Esophagus (tissue), 2 donors: ENCODE results near the gene PRR12. TPM values are rescaled to one million over a fixed set of nuclear protein-coding genes. Genes with fewer than 3 reads are reported as not detected.

Experiments used
- H3K27ac ChIP-seq, 2 donors: one replicate each; pipeline ENCODE4 v1.5.1; 2013; ENCODE audit warnings: low read depth in 2 of 2, mild to moderate bottlenecking in 2 of 2, inconsistent platforms in 1 of 2, low read length in 1 of 2, moderate library complexity in 1 of 2
- H3K27me3 ChIP-seq, 2 donors: one replicate each; pipeline ENCODE4 v1.6.1; 2013; ENCODE audit warnings: low read length in 2 of 2, control low read depth in 1 of 2, mild to moderate bottlenecking in 1 of 2; ENCODE audit not compliant: insufficient read depth in 2 of 2, control insufficient read depth in 1 of 2
- H3K36me3 ChIP-seq, 2 donors: one replicate each; pipeline ENCODE4 v1.6.1; 2013; ENCODE audit warnings: low read length in 1 of 2; ENCODE audit not compliant: control insufficient read depth in 2 of 2, insufficient read depth in 2 of 2
- H3K4me1 ChIP-seq, 2 donors: one replicate each; pipeline ENCODE4 v1.6.1; 2013; ENCODE audit warnings: low read length in 1 of 2; ENCODE audit not compliant: control insufficient read depth in 2 of 2, insufficient read depth in 2 of 2
- H3K4me3 ChIP-seq, 2 donors: one replicate each; pipeline ENCODE4 v1.5.1; 2013; ENCODE audit warnings: low read length in 2 of 2, mild to moderate bottlenecking in 2 of 2, low read depth in 1 of 2, moderate library complexity in 1 of 2
- H3K9me3 ChIP-seq, 2 donors: one replicate each; pipeline ENCODE4 v1.6.1; 2013; ENCODE audit warnings: mild to moderate bottlenecking in 2 of 2, low read depth in 1 of 2, low read length in 1 of 2, moderate library complexity in 1 of 2; ENCODE audit not compliant: control insufficient read depth in 2 of 2, insufficient read depth in 1 of 2
- WGBS, 2 donors: extraction: QIAGEN DNeasy Blood & Tissue Kit; methylation state at CpG; one replicate each; pipeline ENCODE4 v1.1.7; 2013; 5-methylcytosine and 5-hydroxymethylcytosine counted together
- polyA plus RNA-seq, 2 donors: library from polyadenylated mRNA; stranded (reverse); fragments of 200-250 nt; gene quantifications; one replicate each; pipeline ENCODE4 v1.2.3, GENCODE V29; 2013
- donor health status: healthy with polysubstance abuse.
- donor health status: Bipolar disorder and iron deficiency.

The PRR12 gene
- polyA plus RNA-seq, 2 donors, result 4.8 to 11.2 TPM

- Histone ChIP-seq H3K4me1 (no peaks in the 10 kb centered on the region), H3K4me3 (no peak overlapping the region), H3K27ac (no peak overlapping the region), H3K9me3 (no peaks in the 10 kb centered on the region), H3K36me3 (peaks cover 0 to 34% of the 10 kb centered on the region in 2 donors), H3K27me3 (no peaks in the 10 kb centered on the region)
- 67 to 78% methylated on average over 15 of the region's 15 CpGs for WGBS, 2 donors
Measured at GRCh38 chr19:49559928-49560327, 31.1 kb upstream of the PRR12 start.

GRCh38 chr19:49560358-49560900 lies 30.6 kb upstream of the PRR12 start:
- no peaks in the 10 kb centered on the region for H3K4me1 ChIP-seq
- 60 to 79% methylated on average over 15 of the region's 15 CpGs for WGBS, 2 donors
- peak overlapping the region in 1 of 2 donors; percentile 26 for H3K27ac ChIP-seq

GRCh38 chr19:49564616-49565045 lies 26.4 kb upstream of the PRR12 start:
- WGBS, 2 donors, result 65 to 89% methylated on average over 6 of the region's 6 CpGs
- Histone ChIP-seq H3K27ac (no peak overlapping the region), H3K9me3 (no peaks in the 10 kb centered on the region), H3K4me3 (no peak overlapping the region), H3K36me3 (peaks cover 0 to 6% of the 10 kb centered on the region in 2 donors), H3K27me3 (no peaks in the 10 kb centered on the region), H3K4me1 (no peaks in the 10 kb centered on the region)

More at GRCh38 chr19:49560358-49560900, 30.6 kb upstream of the PRR12 start:
- Histone ChIP-seq H3K36me3 (peaks cover 0 to 33% of the 10 kb centered on the region in 2 donors), H3K27me3 (no peaks in the 10 kb centered on the region), H3K9me3 (no peaks in the 10 kb centered on the region), H3K4me3 (no peak overlapping the region)

- Histone ChIP-seq H3K36me3 (peaks cover 0 to under 1% of the 10 kb centered on the region in 2 donors), H3K9me3 (no peaks in the 10 kb centered on the region), H3K4me3 (no peak overlapping the region), H3K27me3 (no peaks in the 10 kb centered on the region), H3K4me1 (no peaks in the 10 kb centered on the region), H3K27ac (no peak overlapping the region)
- 32 to 39% methylated on average over 4 of the region's 4 CpGs for WGBS, 2 donors
Measured at GRCh38 chr19:49565261-49565660, 25.7 kb upstream of the PRR12 start.

- Histone ChIP-seq H3K27ac (no peak overlapping the region), H3K4me1 (peaks cover 0 to 2% of the 10 kb centered on the region in 2 donors), H3K27me3 (no peaks in the 10 kb centered on the region), H3K36me3 (no peaks in the 10 kb centered on the region), H3K9me3 (no peaks in the 10 kb centered on the region), H3K4me3 (no peak overlapping the region)
- 96 to 100% methylated on average over 3 of the region's 3 CpGs for WGBS, 2 donors
Measured at GRCh38 chr19:49566302-49566701, 24.7 kb upstream of the PRR12 start.

GRCh38 chr19:49567861-49568441 lies 23.0 kb upstream of the PRR12 start:
- H3K27me3 ChIP-seq, result no peaks in the 10 kb centered on the region
- H3K27ac ChIP-seq, result peak overlapping the region in 1 of 2 donors; percentile 24
- 40 to 54% methylated on average over 9 of the region's 9 CpGs for WGBS, 2 donors
- H3K36me3 ChIP-seq, result peaks cover 0 to under 1% of the 10 kb centered on the region in 2 donors
- no peaks in the 10 kb centered on the region for H3K9me3 ChIP-seq
- H3K4me1 ChIP-seq, result peaks cover 0 to 2% of the 10 kb centered on the region in 2 donors
- no peak overlapping the region for H3K4me3 ChIP-seq

GRCh38 chr19:49570138-49570856 lies 20.7 kb upstream of the PRR12 start:
- Histone ChIP-seq H3K9me3 (no peaks in the 10 kb centered on the region), H3K27ac (no peak overlapping the region), H3K36me3 (peaks cover 4 to 9% of the 10 kb centered on the region in 2 donors), H3K27me3 (no peaks in the 10 kb centered on the region), H3K4me3 (no peak overlapping the region), H3K4me1 (peaks cover 0 to 2% of the 10 kb centered on the region in 2 donors)
- 30 to 33% methylated on average over 14 of the region's 14 CpGs for WGBS, 2 donors

GRCh38 chr19:49570997-49571676 lies 19.8 kb upstream of the PRR12 start:
- H3K27ac ChIP-seq, result no peak overlapping the region
- WGBS, 2 donors, result 70 to 77% methylated on average over 11 of the region's 11 CpGs
- peaks cover 0 to 2% of the 10 kb centered on the region in 2 donors for H3K4me1 ChIP-seq
- H3K27me3 ChIP-seq, result no peaks in the 10 kb centered on the region
- H3K9me3 ChIP-seq, result no peaks in the 10 kb centered on the region
- H3K36me3 ChIP-seq, result peaks cover 4 to 9% of the 10 kb centered on the region in 2 donors
- H3K4me3 ChIP-seq, result no peak overlapping the region

- WGBS, 2 donors, result 91 to 92% methylated on average over 7 of the region's 7 CpGs
Measured at GRCh38 chr19:49573009-49573408, 18.0 kb upstream of the PRR12 start.

More at GRCh38 chr19:49573009-49573408, 18.0 kb upstream of the PRR12 start:
- Histone ChIP-seq H3K9me3 (no peaks in the 10 kb centered on the region), H3K27me3 (no peaks in the 10 kb centered on the region), H3K36me3 (peaks cover 4 to 9% of the 10 kb centered on the region in 2 donors), H3K27ac (no peak overlapping the region), H3K4me3 (no peak overlapping the region), H3K4me1 (peaks cover 0 to 2% of the 10 kb centered on the region in 2 donors)
